B cell (primary cell): ENCODE data around the gene THADA. TPM values are rescaled to one million over a fixed set of nuclear protein-coding genes. Genes with fewer than 3 reads are reported as not detected.

ENCODE experiments used
- ATAC-seq: fragments of 200-7000 bp; cut with Tn5 transposase; one replicate; pipeline ENCODE4 v1.10.0; 2021; ENCODE audit warnings: low read depth, mild to moderate bottlenecking, moderate number of reproducible peaks, moderate library complexity
- CTCF ChIA-PET: fragments of 350-600 bp; sonication (Branson Sonifier 250); formaldehyde crosslinking; loops from one replicate; lab custom pipeline; 2021; ENCODE audit warnings: antibody characterized with exemption, inconsistent platforms; lab: Charles Lee
- POLR2A ChIA-PET: fragments of 350-600 bp; sonication (Branson Sonifier 250); formaldehyde crosslinking; loops from one replicate; lab custom pipeline; 2021; ENCODE audit warnings: antibody characterized with exemption; lab: Charles Lee
- DNase-seq: peaks from one replicate; pipeline ENCODE4 v3.0.0; 2013
- H2AFZ ChIP-seq: 2 replicates; pipeline ENCODE4 v1.6.1; 2012; ENCODE audit warnings: mild to moderate bottlenecking, low read depth, low read length; ENCODE audit not compliant: insufficient read depth, poor library complexity, severe bottlenecking
- H3K27ac ChIP-seq, 2 donors: 1 replicate in 1 of 2; 2 replicates in 1 of 2; pipeline ENCODE4 v1.5.1; 2012 to 2013; ENCODE audit warnings: low read length in 2 of 2, mild to moderate bottlenecking in 2 of 2, moderate library complexity in 1 of 2
- H3K27me3 ChIP-seq, 4 experiments: fragments of 200-600 bp in 1 of 4; sonication (generic) in 1 of 4; replicated peaks in 1 of 4; 1 replicate in 2 of 4; 2 replicates in 2 of 4; pipeline versions ENCODE4 v1.6.1 to v1.7.0; 2013 to 2016; ENCODE audit warnings: low read length in 3 of 4, mild to moderate bottlenecking in 2 of 4, mixed read lengths in 1 of 4, moderate library complexity in 1 of 4; ENCODE audit not compliant: insufficient read depth in 4 of 4, control insufficient read depth in 3 of 4; ENCODE audit errors: control extremely low read depth in 1 of 4
- H3K36me3 ChIP-seq, 2 experiments: replicated peaks in 1 of 2; 1 replicate in 1 of 2; 2 replicates in 1 of 2; pipeline versions ENCODE4 v1.6.1 to v1.7.1; 2013; ENCODE audit warnings: low read length in 1 of 2; ENCODE audit not compliant: insufficient read depth in 2 of 2, control insufficient read depth in 1 of 2; ENCODE audit errors: control extremely low read depth in 1 of 2, extremely low read depth in 1 of 2
- H3K4me1 ChIP-seq, 2 donors: fragments of 200-600 bp in 1 of 2; sonication (generic) in 1 of 2; 1 replicate in 1 of 2; 2 replicates in 1 of 2; pipeline versions ENCODE4 v1.5.1 to v1.6.1; 2013 to 2017; ENCODE audit warnings: low read length in 2 of 2; ENCODE audit not compliant: control insufficient read depth in 2 of 2, insufficient read depth in 2 of 2
- H3K4me2 ChIP-seq: replicated peaks from 2 replicates; pipeline ENCODE3; 2012; ENCODE audit warnings: mild to moderate bottlenecking, low read depth, low read length; ENCODE audit not compliant: poor library complexity, severe bottlenecking
- H3K4me3 ChIP-seq, 5 experiments: fragments of 200-600 bp in 1 of 5; sonication (generic) in 1 of 5; 1 replicate in 3 of 5; 2 replicates in 2 of 5; pipeline versions ENCODE4 v1.5.1 to v1.7.0; 2011 to 2016; ENCODE audit warnings: low read length in 4 of 5, mild to moderate bottlenecking in 4 of 5, low read depth in 2 of 5, control low read depth in 1 of 5, moderate library complexity in 1 of 5; ENCODE audit not compliant: insufficient read depth in 1 of 5; ENCODE audit errors: control extremely low read depth in 1 of 5, extremely low read depth in 1 of 5
- H3K79me2 ChIP-seq: fragments of 200-600 bp; sonication (generic); one replicate; pipeline ENCODE4 v1.6.0; 2016; ENCODE audit warnings: low read length; ENCODE audit not compliant: control insufficient read depth, insufficient read depth
- H3K9ac ChIP-seq: fragments of 200-600 bp; sonication (generic); 2 replicates; pipeline ENCODE4 v1.6.1; 2017; ENCODE audit warnings: mild to moderate bottlenecking, low read length, moderate library complexity
- H3K9me3 ChIP-seq, 3 donors: one replicate each; pipeline versions ENCODE4 v1.6.1 to v1.7.1; 2013; ENCODE audit warnings: low read length in 2 of 3; ENCODE audit not compliant: control insufficient read depth in 2 of 3, insufficient read depth in 1 of 3; ENCODE audit errors: control extremely low read depth in 1 of 3
- H4K20me1 ChIP-seq: 2 replicates; pipeline ENCODE4 v1.6.0; 2012; ENCODE audit warnings: mild to moderate bottlenecking, low read length; ENCODE audit not compliant: insufficient read depth, control insufficient read depth, poor library complexity, severe bottlenecking
- H3K27ac Mint-ChIP-seq: one replicate; pipeline ENCODE4 v1.8.0; 2021; ENCODE audit warnings: mixed read lengths
- H3K27me3 Mint-ChIP-seq: one replicate; pipeline ENCODE4 v1.8.0; 2021; ENCODE audit warnings: mixed read lengths
- H3K4me1 Mint-ChIP-seq: one replicate; pipeline ENCODE4 v1.8.0; 2021; ENCODE audit warnings: mixed read lengths
- H3K4me3 Mint-ChIP-seq: one replicate; pipeline ENCODE4 v1.8.0; 2021; ENCODE audit warnings: mixed read lengths
- H3K9me3 Mint-ChIP-seq: one replicate; pipeline ENCODE4 v1.8.0; 2022; ENCODE audit warnings: mixed read lengths; ENCODE audit not compliant: insufficient read depth
- CTCF ChIP-seq: fragments of 200-600 bp; IDR thresholded peaks from one replicate; pipeline ENCODE4 v1.8.0; 2022; ENCODE audit warnings: antibody characterized with exemption, mild to moderate bottlenecking
- EZH2 ChIP-seq: IDR thresholded peaks from 2 replicates; pipeline ENCODE4 v1.6.1; 2012; ENCODE audit warnings: borderline replicate concordance, low read depth, mild to moderate bottlenecking, moderate library complexity, low read length; ENCODE audit not compliant: insufficient read depth, poor library complexity, severe bottlenecking
- WGBS: methylation state at CpG from one replicate; pipeline ENCODE4 v1.1.5; 2013; ENCODE audit warnings: missing lambda C conversion rate; ENCODE audit not compliant: insufficient coverage; 5-methylcytosine and 5-hydroxymethylcytosine counted together
- intact Hi-C: fragments of 100-400 bp; cut with micrococcal nuclease; formaldehyde crosslinking; loops from one replicate; pipeline ENCODE4 v1.10.0; 2022
- polyA plus RNA-seq: library from polyadenylated mRNA; depleted of rRNA; stranded (reverse); fragments of >200 nt; gene quantifications from 2 replicates; pipeline ENCODE4 v1.2.3, GENCODE V29; 2012
- total RNA-seq, 2 donors: library from RNA; stranded (reverse); fragments of 120-200 nt in 1 of 2; gene quantifications; 1 replicate in 1 of 2; 2 replicates in 1 of 2; pipeline versions ENCODE4 v1.2.3 to v1.2.4, GENCODE V29; 2013 to 2022

Gene THADA
- total and polyA plus RNA-seq, 2 donors (not counting 1 experiment from before 2014, with no cell fraction given), result 17.6 to 48.5 TPM

- H3K36me3 ChIP-seq, result peaks cover 0 to 6% of the 10 kb centered on the region in 2 experiments
- no peaks in the 10 kb centered on the region for H3K4me1 ChIP-seq
- H2AFZ ChIP-seq, result no peak overlapping the region
- H3K9ac ChIP-seq, result no peak overlapping the region
- Mint-ChIP-seq H3K4me1 (no peaks in the 10 kb centered on the region), H3K27me3 (no peaks in the 10 kb centered on the region), H3K27ac (no peak overlapping the region), H3K9me3 (no peaks in the 10 kb centered on the region), H3K4me3 (no peak overlapping the region)
- H3K9me3 ChIP-seq, result peaks cover 0 to 3% (median 0%) of the 10 kb centered on the region in 3 donors
- intact Hi-C loops, result no loop called here
- ChIA-PET POLR2A (no interaction called here), CTCF (no interaction called here)
- H3K27me3 ChIP-seq, result no peaks in the 10 kb centered on the region
- H3K27ac ChIP-seq, result no peak overlapping the region
- ATAC-seq (no peak), DNase-seq (no peak)
- no peak overlapping the region for H3K4me2 ChIP-seq
- no peak overlapping the region for H3K4me3 ChIP-seq
- no peaks in the 10 kb centered on the region for H4K20me1 ChIP-seq
- no peaks in the 10 kb centered on the region for H3K79me2 ChIP-seq
- no CpG with 5 or more reads among the region's 2 CpGs for WGBS
- TF ChIP-seq EZH2, result no peak
- TF ChIP-seq CTCF, result no peak
Measured at GRCh38 chr2:43437363-43437762, 158.5 kb downstream of the THADA start.

GRCh38 chr2:43436431-43436830 lies 159.4 kb downstream of the THADA start:
- DNase-seq, result no peak
- Histone ChIP-seq H3K36me3 (peaks cover 0 to 6% of the 10 kb centered on the region in 2 experiments), H4K20me1 (no peaks in the 10 kb centered on the region), H3K4me3 (no peak overlapping the region), H3K27me3 (no peaks in the 10 kb centered on the region), H3K9me3 (peaks cover 0 to 3% (median 0%) of the 10 kb centered on the region in 3 donors), H2AFZ (no peak overlapping the region), H3K79me2 (no peaks in the 10 kb centered on the region), H3K4me2 (no peak overlapping the region), H3K4me1 (no peaks in the 10 kb centered on the region), H3K27ac (no peak overlapping the region), H3K9ac (no peak overlapping the region)
- no peak for ATAC-seq
- no peaks in the 10 kb centered on the region for H3K9me3 Mint-ChIP-seq
- intact Hi-C loops, result no loop called here
- H3K27ac Mint-ChIP-seq, result no peak overlapping the region
- CTCF ChIA-PET, result no interaction called here
- TF ChIP-seq CTCF (no peak), EZH2 (no peak)
- POLR2A ChIA-PET, result no interaction called here
- no peaks in the 10 kb centered on the region for H3K27me3 Mint-ChIP-seq
- H3K4me1 Mint-ChIP-seq, result no peaks in the 10 kb centered on the region
- no CpG with 5 or more reads among the region's 1 CpG for WGBS
- no peak overlapping the region for H3K4me3 Mint-ChIP-seq
